ENCODE results near the gene TCAP. TPM values are rescaled to one million over a fixed set of nuclear protein-coding genes. Genes with fewer than 3 reads are reported as not detected.

The TCAP gene
- total RNA-seq, 1 experiment from 2014 or later: 2.1 TPM

- TF ChIP-seq CTCF (conservative IDR thresholded peaks at IDR 0.05): no peak
- Histone ChIP-seq H3T11ph (ENCODE audit: low read length) (no peak overlapping the region), H3K14ac (ENCODE audit: insufficient read depth, low read length) (no peak overlapping the region; the same call in 1 of the 2 replicates), H3K4me1 (ENCODE audit: insufficient read depth, low read length) (peaks cover 9% of the 10 kb centered on the region; the same call in 1 of the 2 replicates), H3K27ac (ENCODE audit: insufficient read length, low read depth, low read length) (no peak overlapping the region), H3K4ac (ENCODE audit: low read depth, low read length) (no peak overlapping the region), H3K4me2 (ENCODE audit: insufficient read depth, insufficient read length, low read length) (no peak overlapping the region), H4K8ac (replicated peaks; ENCODE audit: insufficient read length, low read depth, low read length) (no peak overlapping the region), H3K79me2 (ENCODE audit: insufficient read depth, low read length) (no peaks in the 10 kb centered on the region), H2BK5ac (ENCODE audit: insufficient read length, low read length) (no peak overlapping the region), H3K27me3 (ENCODE audit: insufficient read depth, low read length) (no peaks in the 10 kb centered on the region), H2AFZ (ENCODE audit: low read length) (no peak overlapping the region), H2BK12ac (ENCODE audit: insufficient read length, low read depth, low read length) (no peak overlapping the region), H2AK5ac (ENCODE audit: insufficient read length, low read length) (no peak overlapping the region), H3K9ac (ENCODE audit: extremely low read depth, insufficient read length, low read length) (no peak overlapping the region), H3K23me2 (ENCODE audit: insufficient read length, low read depth, low read length, poor library complexity, severe bottlenecking) (no peaks in the 10 kb centered on the region), H4K91ac (ENCODE audit: insufficient read length, low read depth, low read length) (no peak overlapping the region), H3K79me1 (ENCODE audit: insufficient read depth, low read depth, low read length, poor library complexity, severe bottlenecking) (no peaks in the 10 kb centered on the region), H3K9me3 (ENCODE audit: control insufficient read depth, low read depth, low read length) (no peaks in the 10 kb centered on the region), H4K20me1 (ENCODE audit: control insufficient read depth, insufficient read depth, insufficient read length) (no peaks in the 10 kb centered on the region), H3K56ac (ENCODE audit: insufficient read length, low read depth, low read length) (no peak overlapping the region), H2BK15ac (ENCODE audit: low read depth, low read length) (no peak overlapping the region), H2BK20ac (ENCODE audit: low read depth, low read length, poor library complexity, severe bottlenecking) (no peak overlapping the region), H3K18ac (ENCODE audit: insufficient read length, low read depth, low read length) (no peak overlapping the region), H2BK120ac (ENCODE audit: low read depth, low read length, poor library complexity, severe bottlenecking) (no peak overlapping the region), H3K23ac (ENCODE audit: insufficient read length, low read depth, low read length) (no peak overlapping the region), H4K5ac (ENCODE audit: insufficient read length, low read depth, low read length) (no peak overlapping the region)
- peaks cover 0 to 20% (median 4%) of the 10 kb centered on the region in 3 experiments; a peak in 6 of 7 replicates for H3K36me3 Mint-ChIP-seq (ENCODE audit: insufficient read depth in 1 of 3, low read depth in 3 of 3)
- H3K4me1 Mint-ChIP-seq: peaks cover 31 to 58% of the 10 kb centered on the region in 2 experiments
- peak overlapping the region; percentile 14 to 41; a peak in 3 of 5 replicates for H3K4me3 Mint-ChIP-seq
- DNase-seq: no peak
- H3K27me3 Mint-ChIP-seq (ENCODE audit: low read depth): no peaks in the 10 kb centered on the region
- no peaks in the 10 kb centered on the region for H3K9me3 Mint-ChIP-seq
- peak overlapping the region; percentile 90 to 95 (median 91) for H3K27ac Mint-ChIP-seq
- whole genome bisulfite sequencing (ENCODE audit: extremely low coverage, insufficient read length, low lambda C conversion rate): no CpG with 5 or more reads among the region's 8 CpGs
These were observed 13.1 kb upstream of the TCAP start for GRCh38 chr17:39651923-39652586.
